CD4-positive, alpha-beta memory T cell (primary cell): ENCODE measurements around the gene DAPK2. TPM values are rescaled to one million over a fixed set of nuclear protein-coding genes. Genes with fewer than 3 reads are reported as not detected.

Source experiments
- CTCF ChIA-PET: fragments of 350-600 bp; sonication (Branson Sonifier 250); formaldehyde crosslinking; loops from one replicate; lab custom pipeline; 2021; ENCODE audit warnings: inconsistent platforms; ENCODE audit not compliant: partially characterized antibody; lab: Charles Lee
- POLR2A ChIA-PET: fragments of 350-600 bp; sonication (Branson Sonifier 250); formaldehyde crosslinking; loops from one replicate; lab custom pipeline; 2021; ENCODE audit not compliant: partially characterized antibody; lab: Charles Lee
- DNase-seq, 5 donors: peaks; one replicate each; pipeline versions ENCODE4 v3.0.0 to v3.0.0-alpha.2; 2020 to 2022; ENCODE audit warnings: mixed read lengths in 1 of 5
- H3K27ac ChIP-seq: one replicate; pipeline ENCODE4 v1.7.0; 2013; ENCODE audit warnings: low read depth, low read length
- H3K27me3 ChIP-seq: 2 replicates; pipeline ENCODE4 v1.7.0; 2013; ENCODE audit warnings: mild to moderate bottlenecking, low read length, moderate library complexity; ENCODE audit not compliant: insufficient read depth
- H3K36me3 ChIP-seq: 2 replicates; pipeline ENCODE4 v1.7.0; 2013; ENCODE audit warnings: mild to moderate bottlenecking, low read length, moderate library complexity; ENCODE audit not compliant: insufficient read depth
- H3K4me1 ChIP-seq: 2 replicates; pipeline ENCODE4 v1.7.0; 2013; ENCODE audit warnings: mild to moderate bottlenecking, low read length, moderate library complexity; ENCODE audit not compliant: insufficient read depth
- H3K4me3 ChIP-seq, 2 donors: one replicate each; pipeline ENCODE4 v1.7.0; 2013; ENCODE audit warnings: low read length in 2 of 2, mild to moderate bottlenecking in 1 of 2
- H3K9me3 ChIP-seq, 2 donors: one replicate each; pipeline ENCODE4 v1.7.0; 2013; ENCODE audit warnings: low read length in 2 of 2, control low read depth in 1 of 2; ENCODE audit not compliant: control insufficient read depth in 1 of 2
- H3K27ac Mint-ChIP-seq, 7 donors: one replicate each; pipeline ENCODE4 v1.8.0; 2020 to 2021; ENCODE audit warnings: mixed read lengths in 7 of 7, mild to moderate bottlenecking in 6 of 7, inconsistent platforms in 3 of 7, moderate library complexity in 3 of 7
- H3K27me3 Mint-ChIP-seq, 2 donors: one replicate each; pipeline ENCODE4 v1.8.0; 2020 to 2021; ENCODE audit warnings: mixed read lengths in 2 of 2
- H3K36me3 Mint-ChIP-seq, 2 donors: one replicate each; pipeline ENCODE4 v1.8.0; 2020 to 2021; ENCODE audit warnings: mixed read lengths in 2 of 2, inconsistent platforms in 1 of 2, mild to moderate bottlenecking in 1 of 2
- H3K4me1 Mint-ChIP-seq, 4 donors: one replicate each; pipeline ENCODE4 v1.8.0; 2020 to 2021; ENCODE audit warnings: mixed read lengths in 4 of 4, mild to moderate bottlenecking in 1 of 4
- H3K4me3 Mint-ChIP-seq, 8 donors: one replicate each; pipeline ENCODE4 v1.8.0; 2020 to 2021; ENCODE audit warnings: mixed read lengths in 8 of 8, mild to moderate bottlenecking in 7 of 8, moderate library complexity in 6 of 8, inconsistent platforms in 3 of 8
- H3K9me3 Mint-ChIP-seq, 8 donors: one replicate each; pipeline ENCODE4 v1.8.0; 2020 to 2021; ENCODE audit warnings: mixed read lengths in 8 of 8, mild to moderate bottlenecking in 5 of 8, inconsistent platforms in 3 of 8, moderate library complexity in 1 of 8
- intact Hi-C: fragments of 100-400 bp; cut with micrococcal nuclease; formaldehyde crosslinking; loops from one replicate; pipeline ENCODE4 v1.15.1; 2023
- polyA plus RNA-seq, 2 donors: library from polyadenylated mRNA; unstranded; fragments of 300-500 nt; fragmentation: Illumina TruSeq; gene quantifications; one replicate each; pipeline ENCODE4 v1.2.3, GENCODE V29; 2021
- total RNA-seq, 2 experiments: library from RNA; stranded (reverse); gene quantifications; one replicate each; pipeline ENCODE4 v1.2.3, GENCODE V29; 2021

Gene DAPK2
- total and polyA plus RNA-seq, 4 experiments from 2014 or later: 0.93 to 2.9 (median 2.3) TPM; not detected in 1

DNA sequence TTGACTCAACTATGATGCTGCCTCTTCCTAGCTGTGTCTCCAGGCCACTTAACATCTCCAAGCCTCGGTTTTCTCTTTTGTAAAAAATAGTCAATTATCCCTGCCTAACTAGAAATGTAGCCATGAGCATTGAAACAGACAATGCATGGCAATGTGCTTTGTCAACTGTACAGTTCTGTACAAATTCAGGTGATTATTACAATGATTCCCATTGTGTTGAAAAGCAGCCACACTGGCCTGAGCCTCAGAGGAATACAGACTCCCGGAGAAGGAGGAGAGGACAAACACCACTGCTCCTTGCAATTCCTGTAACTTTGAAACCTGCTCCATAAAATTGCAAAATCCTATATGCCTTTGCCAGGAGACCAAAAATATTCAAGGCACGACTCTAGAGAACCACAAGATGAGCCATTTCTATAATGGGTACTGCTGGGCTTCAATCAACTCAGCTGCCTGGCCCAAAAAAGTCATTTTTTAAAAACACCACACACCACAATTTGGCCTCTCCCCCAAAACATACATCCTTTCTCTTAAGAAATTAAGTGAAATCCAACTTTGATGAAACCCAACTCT, 28.6 kb downstream of the DAPK2 start:
- no peak overlapping the region for H3K4me3 Mint-ChIP-seq
- peaks cover 0 to 5% (median 2%) of the 10 kb centered on the region in 4 donors for H3K4me1 Mint-ChIP-seq
- peaks cover 0 to 4% (median 0%) of the 10 kb centered on the region in 8 donors for H3K9me3 Mint-ChIP-seq
- no peaks in the 10 kb centered on the region for H3K36me3 Mint-ChIP-seq
- H3K9me3 ChIP-seq: no peaks in the 10 kb centered on the region
- DNase-seq: no peak
- no peaks in the 10 kb centered on the region for H3K27me3 ChIP-seq
- CTCF ChIA-PET: interaction anchor here (0.9 to 1.3 kb wide), 2 partner anchors 12 to 72 kb away, joined by 3 to 5 read pairs; no protein-coding TSS in a partner anchor
- no peaks in the 10 kb centered on the region for H3K27me3 Mint-ChIP-seq
- H3K27ac Mint-ChIP-seq: peak overlapping the region in 1 of 7 donors; percentile 3
- no peak overlapping the region for H3K4me3 ChIP-seq
- H3K36me3 ChIP-seq: no peaks in the 10 kb centered on the region
- POLR2A ChIA-PET: no interaction called here
- intact Hi-C loops: no loop called here
- peaks cover 6% of the 10 kb centered on the region for H3K4me1 ChIP-seq
- no peak overlapping the region for H3K27ac ChIP-seq

GRCh38 chr15:64017082-64017588, 29.1 kb downstream of the DAPK2 start:
- no peak overlapping the region for H3K27ac Mint-ChIP-seq
- Histone ChIP-seq H3K4me3 (no peak overlapping the region), H3K36me3 (no peaks in the 10 kb centered on the region), H3K27me3 (no peaks in the 10 kb centered on the region), H3K9me3 (no peaks in the 10 kb centered on the region), H3K27ac (no peak overlapping the region), H3K4me1 (peaks cover 7% of the 10 kb centered on the region)
- intact Hi-C loops: no loop called here
- H3K27me3 Mint-ChIP-seq: no peaks in the 10 kb centered on the region
- POLR2A ChIA-PET: no interaction called here
- peaks cover 0 to 6% (median 2%) of the 10 kb centered on the region in 4 donors for H3K4me1 Mint-ChIP-seq
- H3K4me3 Mint-ChIP-seq: no peak overlapping the region
- peaks cover 0 to 4% (median 0%) of the 10 kb centered on the region in 8 donors for H3K9me3 Mint-ChIP-seq
- H3K36me3 Mint-ChIP-seq: no peaks in the 10 kb centered on the region
- no peak for DNase-seq
- CTCF ChIA-PET: interaction anchor here (1.3 kb wide), 1 partner anchor 72 kb away, joined by 5 read pairs; no protein-coding TSS in a partner anchor

- Mint-ChIP-seq H3K27me3 (no peaks in the 10 kb centered on the region), H3K4me1 (peaks cover 3 to 12% (median 6%) of the 10 kb centered on the region in 4 donors), H3K9me3 (peaks cover 0 to 4% (median 0%) of the 10 kb centered on the region in 8 donors), H3K27ac (peak overlapping the region in 1 of 7 donors; percentile 11), H3K4me3 (no peak overlapping the region), H3K36me3 (no peaks in the 10 kb centered on the region)
- Histone ChIP-seq H3K27me3 (no peaks in the 10 kb centered on the region), H3K4me1 (peaks cover 15% of the 10 kb centered on the region), H3K27ac (no peak overlapping the region), H3K4me3 (no peak overlapping the region), H3K9me3 (no peaks in the 10 kb centered on the region), H3K36me3 (no peaks in the 10 kb centered on the region)
- POLR2A ChIA-PET: no interaction called here
- CTCF ChIA-PET: no interaction called here
- no peak for DNase-seq
- intact Hi-C loops: no loop called here
These were observed 30.0 kb downstream of the DAPK2 start for GRCh38 chr15:64016257-64016656.

DNA sequence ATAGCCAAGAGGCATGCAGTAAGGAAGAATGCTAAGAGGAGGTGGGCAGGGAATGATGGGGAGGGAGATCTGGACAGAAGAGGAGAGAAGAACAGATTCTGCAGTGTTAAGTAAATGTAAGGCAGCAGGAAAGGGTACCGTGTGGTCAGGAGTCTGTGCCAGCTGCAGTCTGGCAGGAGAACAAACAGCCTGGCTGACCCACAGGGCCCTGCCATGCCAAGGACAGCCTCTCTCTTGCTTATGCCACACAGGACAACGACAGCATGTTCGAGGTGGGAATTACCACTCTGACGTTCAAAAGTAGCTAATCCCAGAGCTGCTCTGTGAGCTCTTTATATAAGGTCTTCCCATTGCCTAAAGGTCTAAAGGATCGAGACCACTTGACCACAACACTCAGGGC, 31.3 kb downstream of the DAPK2 start:
- H3K4me3 Mint-ChIP-seq: no peak overlapping the region
- ChIA-PET POLR2A (no interaction called here), CTCF (no interaction called here)
- Histone ChIP-seq H3K4me3 (no peak overlapping the region), H3K27me3 (no peaks in the 10 kb centered on the region), H3K4me1 (peaks cover 28% of the 10 kb centered on the region), H3K9me3 (no peaks in the 10 kb centered on the region), H3K27ac (no peak overlapping the region), H3K36me3 (no peaks in the 10 kb centered on the region)
- H3K27ac Mint-ChIP-seq: peak overlapping the region in 3 of 7 donors; percentile 8 to 23 (median 19)
- intact Hi-C loops: no loop called here
- no peak for DNase-seq
- no peaks in the 10 kb centered on the region for H3K9me3 Mint-ChIP-seq
- peaks cover 15 to 24% (median 18%) of the 10 kb centered on the region in 4 donors for H3K4me1 Mint-ChIP-seq
- no peaks in the 10 kb centered on the region for H3K36me3 Mint-ChIP-seq
- no peaks in the 10 kb centered on the region for H3K27me3 Mint-ChIP-seq

DNA sequence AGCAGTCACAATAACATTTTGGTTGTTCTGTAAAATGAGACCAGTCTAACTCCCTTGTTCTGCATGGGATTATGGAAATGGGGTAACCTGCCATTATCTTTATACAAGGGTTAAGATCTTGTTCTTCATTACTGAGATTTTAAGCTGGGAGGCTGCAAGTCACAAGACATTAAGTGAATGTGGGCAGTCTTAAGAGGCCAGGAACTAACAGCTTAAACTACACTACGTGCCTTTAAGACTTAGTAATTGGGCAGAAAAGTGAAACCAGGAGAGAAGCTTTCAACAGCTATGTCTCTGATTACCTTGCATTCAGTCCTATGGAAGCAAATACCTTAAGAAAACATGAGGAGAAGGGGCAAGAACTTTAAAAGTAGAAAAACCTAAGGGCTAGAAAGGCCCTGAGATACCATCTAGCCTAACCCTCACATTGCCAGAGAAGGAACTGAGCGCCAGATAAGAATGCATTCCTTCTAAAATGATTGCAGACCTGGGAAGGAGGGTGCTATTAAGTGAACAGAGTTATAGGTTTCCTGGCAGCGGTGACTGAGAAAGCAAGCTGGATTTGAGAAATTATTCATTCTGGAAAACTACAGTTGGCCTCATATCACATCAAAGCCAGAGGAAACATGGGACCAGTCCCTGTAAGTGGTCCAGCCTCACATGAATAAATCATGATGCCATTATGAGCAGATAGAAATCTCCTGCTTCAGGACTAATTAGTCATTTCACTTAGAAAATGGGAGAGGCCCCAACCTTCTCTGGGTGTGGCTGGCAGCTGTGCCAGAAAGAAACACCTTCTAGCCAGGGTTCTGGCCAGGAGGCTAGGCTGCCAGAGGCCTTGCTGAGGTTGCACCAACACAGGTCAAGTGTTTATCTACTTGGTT, 32.9 kb downstream of the DAPK2 start:
- no peak for DNase-seq
- intact Hi-C loops: no loop called here
- peaks cover 44% of the 10 kb centered on the region for H3K4me1 ChIP-seq
- H3K9me3 ChIP-seq: no peaks in the 10 kb centered on the region
- no peak overlapping the region for H3K4me3 ChIP-seq
- no peaks in the 10 kb centered on the region for H3K27me3 ChIP-seq
- peak overlapping the region in 1 of 8 donors; percentile 13 for H3K4me3 Mint-ChIP-seq
- H3K4me1 Mint-ChIP-seq: peaks cover 28 to 36% (median 31%) of the 10 kb centered on the region in 4 donors
- peak overlapping the region in 6 of 7 donors; percentile 45 to 90 (median 69) for H3K27ac Mint-ChIP-seq
- ChIA-PET POLR2A (no interaction called here), CTCF (interaction anchor here (0.9 to 10.8 kb wide), 3 partner anchors 33 to 261 kb away, joined by 4 to 154 read pairs (median 5); partner anchors contain the start of gene DAPK2)
- H3K36me3 Mint-ChIP-seq: no peaks in the 10 kb centered on the region
- H3K27ac ChIP-seq: no peak overlapping the region
- no peaks in the 10 kb centered on the region for H3K27me3 Mint-ChIP-seq
- no peaks in the 10 kb centered on the region for H3K9me3 Mint-ChIP-seq
- no peaks in the 10 kb centered on the region for H3K36me3 ChIP-seq

DNA sequence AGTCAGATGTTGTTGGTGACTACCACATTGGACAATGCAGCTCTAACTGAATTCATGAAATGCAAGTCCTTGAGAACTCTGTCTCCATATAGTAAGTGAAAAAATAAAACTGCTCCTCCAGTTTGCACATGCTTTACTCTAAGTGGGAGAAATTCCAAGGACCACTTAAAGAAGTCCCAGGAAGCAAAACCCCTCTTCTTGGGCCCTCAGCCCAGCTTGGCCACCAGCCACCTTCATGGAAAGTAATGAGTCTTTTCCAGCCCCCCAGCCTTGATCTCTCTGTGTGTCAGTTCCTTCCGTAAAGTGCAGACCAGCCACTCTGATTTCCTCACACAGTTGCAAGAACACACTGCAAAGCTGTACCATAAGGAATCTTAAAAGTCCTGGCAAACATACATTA, 34.5 kb downstream of the DAPK2 start:
- H3K36me3 Mint-ChIP-seq: no peaks in the 10 kb centered on the region
- Histone ChIP-seq H3K36me3 (no peaks in the 10 kb centered on the region), H3K4me3 (no peak overlapping the region), H3K27me3 (no peaks in the 10 kb centered on the region), H3K9me3 (no peaks in the 10 kb centered on the region), H3K27ac (no peak overlapping the region), H3K4me1 (peaks cover 47% of the 10 kb centered on the region)
- H3K4me3 Mint-ChIP-seq: peak overlapping the region in 1 of 8 donors; percentile 2
- no peaks in the 10 kb centered on the region for H3K27me3 Mint-ChIP-seq
- no peaks in the 10 kb centered on the region for H3K9me3 Mint-ChIP-seq
- H3K27ac Mint-ChIP-seq: peak overlapping the region; percentile 60 to 95 (median 92)
- DNase-seq: no peak
- intact Hi-C loops: loop anchor here (2.0 kb wide), 1 partner anchor 401 kb away; no protein-coding TSS in a partner anchor
- CTCF ChIA-PET: interaction anchor here (1.0 to 10.8 kb wide), 13 partner anchors 20 to 402 kb away, joined by 3 to 154 read pairs (median 10); partner anchors contain the start of gene DAPK2
- peaks cover 32 to 45% (median 36%) of the 10 kb centered on the region in 4 donors for H3K4me1 Mint-ChIP-seq
- POLR2A ChIA-PET: interaction anchor here (1.2 to 3.9 kb wide), 14 partner anchors 14 to 402 kb away, joined by 3 to 37 read pairs (median 6); partner anchors contain the start of genes CIAO2A, DAPK2 and HERC1
